BLaER1 treated with 17β-estradiol and CSF1 and Interleukin-3, amounts not matched to agents 10 nM and 100 nM (cell line): ENCODE data around the gene GZMA.
"Not testable (repeated sequence)": the region's sequence is repeated elsewhere in the genome, so short reads cannot be mapped to it uniquely, and the experiment has no call there.

Source experiments
- H3K27ac ChIP-seq, 11 experiments: shearing (Covaris generic); formaldehyde crosslinking; 2 replicates each; pipeline ENCODE4 v1.8.1; 2022
- H3K27me3 ChIP-seq, 11 experiments: shearing (Covaris generic); formaldehyde crosslinking; 2 replicates each; pipeline ENCODE4 v1.8.1; 2022
- H3K36me3 ChIP-seq, 11 experiments: shearing (Covaris generic); formaldehyde crosslinking; 2 replicates each; pipeline ENCODE4 v1.8.1; 2022
- H3K4me1 ChIP-seq, 10 experiments: shearing (Covaris generic); formaldehyde crosslinking; 2 replicates each; pipeline ENCODE4 v1.8.1; 2022
- H3K4me2 ChIP-seq, 11 experiments: shearing (Covaris generic); formaldehyde crosslinking; 2 replicates each; pipeline ENCODE4 v1.8.1; 2022
- H3K4me3 ChIP-seq, 10 experiments: shearing (Covaris generic); formaldehyde crosslinking; 2 replicates each; pipeline ENCODE4 v1.8.1; 2022
- H3K9ac ChIP-seq, 11 experiments: shearing (Covaris generic); formaldehyde crosslinking; 2 replicates each; pipeline ENCODE4 v1.8.1; 2022
- H3K9me3 ChIP-seq, 11 experiments: shearing (Covaris generic); formaldehyde crosslinking; replicated peaks in 1 of 11; 2 replicates each; pipeline ENCODE4 v1.8.1; 2022
- H4K20me1 ChIP-seq, 11 experiments: shearing (Covaris generic); formaldehyde crosslinking; 2 replicates each; pipeline ENCODE4 v1.8.1; 2022
- Cebpa-rat ChIP-seq, 11 experiments: shearing (Covaris generic); IDR thresholded peaks; 2 replicates each; pipeline ENCODE4 v1.8.1; 2022

Gene GZMA

DNA sequence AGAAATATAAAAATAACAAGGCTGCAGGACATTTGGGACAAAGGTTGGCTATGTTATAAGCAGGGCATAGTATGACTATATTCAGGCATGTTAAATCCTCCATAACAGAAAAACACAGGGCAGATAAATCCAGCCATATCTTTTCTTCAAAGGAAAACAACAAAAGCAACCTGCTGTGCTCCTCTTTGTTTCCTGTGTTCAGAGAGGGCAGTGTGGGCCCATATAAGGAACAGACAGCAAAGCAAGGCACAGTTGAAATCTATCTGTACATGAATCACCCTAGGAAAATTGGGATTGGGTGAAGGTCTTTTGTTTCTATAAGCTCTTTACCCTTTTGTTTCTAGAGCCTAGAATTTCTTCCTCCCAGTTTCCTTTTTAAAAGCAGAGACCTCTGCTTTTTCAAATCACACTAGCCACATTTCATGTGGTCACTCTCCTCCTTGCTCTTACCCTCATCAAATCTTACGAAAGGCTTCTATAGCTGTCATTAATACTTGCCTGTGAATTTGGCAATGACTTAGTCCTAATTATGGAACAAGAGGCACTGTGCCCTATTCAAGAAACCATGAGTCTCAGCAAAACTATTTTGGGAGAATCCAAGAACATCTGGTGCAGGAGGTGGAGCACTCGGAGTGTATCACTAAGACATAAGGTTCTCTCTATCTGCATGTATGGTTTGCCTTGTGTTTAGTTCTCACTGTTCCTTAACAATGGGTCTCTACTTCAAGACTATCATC is 1.8 kb downstream of the GZMA start:
- peak overlapping the region in 4 of 10 experiments; percentile 34 to 55 (median 40); a peak in 7 of 20 replicates for H3K4me3 ChIP-seq
- peaks cover 5 to 26% (median 16%) of the 10 kb centered on the region in 11 experiments; a peak in 19 of 22 replicates for H3K9me3 ChIP-seq
- H3K4me1 ChIP-seq: peaks cover 32 to 58% (median 50%) of the 10 kb centered on the region in 10 experiments
- H3K9ac ChIP-seq: peak overlapping the region in 6 of 11 experiments; percentile 25 to 74 (median 59); a peak in 9 of 22 replicates
- H3K27ac ChIP-seq: peak overlapping the region in 7 of 11 experiments; percentile 55 to 82 (median 74); a peak in 15 of 22 replicates
- no peaks in the 10 kb centered on the region for H4K20me1 ChIP-seq
- H3K4me2 ChIP-seq: peak overlapping the region; percentile 37 to 84 (median 76); a peak in 21 of 22 replicates
- H3K27me3 ChIP-seq: no peaks in the 10 kb centered on the region
- no peak for TF ChIP-seq Cebpa-rat (IDR thresholded peaks at IDR 0.05)
- H3K36me3 ChIP-seq: peaks cover 0 to 28% (median 0%) of the 10 kb centered on the region in 11 experiments; a peak in 6 of 22 replicates

DNA sequence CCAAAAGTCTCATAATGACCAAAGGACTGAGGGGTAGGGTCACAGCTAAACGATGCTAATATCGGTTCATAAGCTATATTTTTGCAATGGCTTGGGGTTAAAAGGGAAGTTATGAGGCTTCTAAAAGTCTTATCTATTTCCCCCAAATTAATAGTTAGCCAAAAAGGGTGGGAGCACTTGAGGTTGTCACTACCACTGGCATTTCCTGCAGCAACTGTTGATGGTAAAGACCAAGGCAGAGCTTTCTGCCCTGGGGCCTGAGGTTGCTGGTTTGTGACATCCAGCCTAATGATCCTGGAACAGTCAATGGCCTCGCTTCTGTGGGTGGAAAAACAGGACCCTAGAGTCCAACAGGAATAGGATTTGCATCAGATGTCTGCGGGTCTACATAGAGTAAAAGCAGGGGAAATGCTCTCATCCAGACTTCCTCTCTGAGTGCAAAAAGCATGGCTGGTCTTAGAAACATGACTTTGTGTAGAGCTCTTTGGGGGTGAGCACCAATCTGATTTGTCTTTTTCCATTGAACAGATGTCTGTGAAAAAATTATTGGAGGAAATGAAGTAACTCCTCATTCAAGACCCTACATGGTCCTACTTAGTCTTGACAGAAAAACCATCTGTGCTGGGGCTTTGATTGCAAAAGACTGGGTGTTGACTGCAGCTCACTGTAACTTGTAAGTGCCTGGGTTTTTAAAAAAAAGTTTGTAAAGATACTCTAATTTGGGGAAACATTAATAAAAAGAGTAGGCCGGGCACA is 2.7 kb downstream of the GZMA start:
- no peaks in the 10 kb centered on the region for H4K20me1 ChIP-seq
- peaks cover 0 to 34% (median 0%) of the 10 kb centered on the region in 11 experiments; a peak in 7 of 22 replicates for H3K36me3 ChIP-seq
- peak overlapping the region in 6 of 11 experiments; percentile 25 to 74 (median 59); a peak in 9 of 22 replicates for H3K9ac ChIP-seq
- no peaks in the 10 kb centered on the region for H3K27me3 ChIP-seq
- H3K4me3 ChIP-seq: peak overlapping the region in 4 of 10 experiments; percentile 9 to 55 (median 40); a peak in 4 of 20 replicates
- TF ChIP-seq Cebpa-rat (IDR thresholded peaks at IDR 0.05): peak in 3 of 11 experiments; percentile 26 to 66 (median 38); a peak in 2 of 22 replicates
- H3K9me3 ChIP-seq: peaks cover 4 to 17% (median 10%) of the 10 kb centered on the region in 11 experiments; a peak in 17 of 22 replicates
- peak overlapping the region in 8 of 11 experiments; percentile 36 to 82 (median 74); a peak in 15 of 22 replicates for H3K27ac ChIP-seq
- H3K4me2 ChIP-seq: peak overlapping the region; percentile 37 to 84 (median 76)
- H3K4me1 ChIP-seq: peaks cover 32 to 58% (median 50%) of the 10 kb centered on the region in 10 experiments

DNA sequence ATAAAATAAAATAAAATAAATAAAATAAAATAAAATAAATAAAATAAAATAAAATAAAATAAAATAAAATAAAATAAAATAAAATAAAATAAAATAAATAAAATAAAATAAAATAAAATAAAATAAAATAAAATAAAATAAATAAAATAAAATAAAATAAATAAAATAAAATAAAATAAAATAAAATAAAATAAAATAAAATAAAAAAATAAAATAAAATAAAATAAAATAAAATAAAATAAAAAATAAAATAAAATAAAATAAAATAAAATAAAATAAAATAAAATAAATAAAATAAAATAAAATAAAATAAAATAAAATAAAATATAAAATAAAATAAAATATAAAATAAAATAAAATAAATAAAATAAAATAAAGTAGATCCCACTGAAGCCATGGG is 3.5 kb downstream of the GZMA start:
- Histone ChIP-seq H3K4me2 (peak overlapping the region in 3 of 11 experiments; percentile 15 to 37 (median 34); a peak in 2 of 22 replicates), H3K27ac (peak overlapping the region in 4 of 11 experiments; percentile 23 to 63 (median 52); a peak in 5 of 22 replicates), H3K36me3 (peaks cover 0 to 40% (median 0%) of the 10 kb centered on the region in 11 experiments; a peak in 7 of 22 replicates), H3K4me1 (peaks cover 32 to 58% (median 50%) of the 10 kb centered on the region in 10 experiments)
- H4K20me1 ChIP-seq, H3K4me3 ChIP-seq, H3K27me3 ChIP-seq, H3K9ac ChIP-seq, H3K9me3 ChIP-seq: not testable (repeated sequence)

DNA sequence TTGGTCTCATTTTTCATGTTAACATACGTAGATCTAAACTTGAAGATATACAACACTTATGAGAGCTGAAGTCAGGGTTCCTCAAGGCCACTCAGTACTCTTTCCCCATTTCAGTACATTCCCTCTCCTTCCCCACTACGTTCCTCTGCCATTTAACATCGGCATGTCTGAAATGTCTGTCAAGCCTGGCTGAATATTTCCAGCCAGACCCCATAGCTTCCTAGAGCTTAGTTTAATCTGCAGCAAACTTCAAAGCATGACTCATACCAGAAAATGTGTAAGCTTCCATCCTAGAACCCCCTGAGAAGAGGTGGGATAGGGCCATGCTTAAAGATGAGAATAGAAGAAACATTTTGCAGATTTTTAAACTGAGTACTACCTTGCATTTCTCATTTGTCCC is 6.2 kb downstream of the GZMA start:
- no peak overlapping the region for H3K9ac ChIP-seq
- H3K9me3 ChIP-seq: peaks cover 0 to 8% (median 0%) of the 10 kb centered on the region in 11 experiments; a peak in 4 of 22 replicates
- no peaks in the 10 kb centered on the region for H4K20me1 ChIP-seq
- peaks cover 0 to 40% (median 0%) of the 10 kb centered on the region in 11 experiments; a peak in 7 of 22 replicates for H3K36me3 ChIP-seq
- H3K27me3 ChIP-seq: no peaks in the 10 kb centered on the region
- no peak overlapping the region for H3K4me3 ChIP-seq
- no peak overlapping the region for H3K27ac ChIP-seq
- H3K4me2 ChIP-seq: no peak overlapping the region
- no peak for TF ChIP-seq Cebpa-rat (IDR thresholded peaks at IDR 0.05)
- H3K4me1 ChIP-seq: peaks cover 19 to 32% (median 25%) of the 10 kb centered on the region in 10 experiments

DNA sequence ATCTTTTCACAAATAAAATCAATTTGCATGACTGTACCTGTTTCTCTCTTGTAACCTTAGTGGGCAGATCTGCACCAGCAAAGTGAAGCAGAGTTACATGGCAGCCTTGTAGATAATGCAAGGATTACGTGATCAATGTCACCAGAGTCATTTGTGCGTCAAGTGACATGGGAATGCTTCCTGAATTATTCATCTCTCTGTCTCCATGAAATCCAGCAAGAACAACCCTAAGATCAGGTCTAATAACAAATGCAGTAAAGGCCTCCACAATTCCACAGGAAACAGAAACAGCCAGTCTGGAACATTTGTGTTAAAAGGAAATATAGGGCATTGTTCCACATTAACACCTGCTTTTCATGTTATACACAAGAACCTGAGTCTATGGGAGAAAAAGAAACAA is 7.8 kb downstream of the GZMA start:
- no peaks in the 10 kb centered on the region for H3K27me3 ChIP-seq
- H3K9me3 ChIP-seq: peaks cover 0 to 8% (median 0%) of the 10 kb centered on the region in 11 experiments; a peak in 4 of 22 replicates
- no peak overlapping the region for H3K4me2 ChIP-seq
- no peak overlapping the region for H3K9ac ChIP-seq
- no peak for TF ChIP-seq Cebpa-rat (IDR thresholded peaks at IDR 0.05)
- peaks cover 0 to 40% (median 0%) of the 10 kb centered on the region in 11 experiments; a peak in 7 of 22 replicates for H3K36me3 ChIP-seq
- H4K20me1 ChIP-seq: no peaks in the 10 kb centered on the region
- peaks cover 4 to 16% (median 9%) of the 10 kb centered on the region in 10 experiments; a peak in 19 of 20 replicates for H3K4me1 ChIP-seq
- no peak overlapping the region for H3K4me3 ChIP-seq
- H3K27ac ChIP-seq: no peak overlapping the region

DNA sequence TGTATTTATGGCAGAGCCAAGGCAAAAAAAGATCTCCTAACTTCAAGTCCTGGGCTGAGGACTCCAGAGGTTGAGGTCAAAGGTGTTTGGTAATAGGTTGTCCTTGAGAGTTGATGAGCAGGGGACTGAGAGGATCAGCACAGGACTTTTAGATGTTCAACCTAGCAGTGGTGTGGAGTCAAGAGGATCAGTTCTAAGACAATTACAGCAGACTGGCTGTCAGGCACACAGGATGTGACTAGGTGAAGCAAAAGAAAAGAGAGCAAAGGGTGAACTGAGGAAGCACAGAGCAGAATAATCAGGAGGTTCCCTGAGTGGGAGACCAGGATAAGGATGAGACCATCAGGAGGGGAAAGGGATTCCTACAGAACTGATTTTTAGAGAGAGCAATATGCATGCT is 10.9 kb downstream of the GZMA start:
- Histone ChIP-seq H3K4me2 (no peak overlapping the region), H3K9ac (no peak overlapping the region), H3K4me3 (no peak overlapping the region), H4K20me1 (no peaks in the 10 kb centered on the region), H3K27ac (no peak overlapping the region), H3K9me3 (peaks cover 0 to 7% (median 0%) of the 10 kb centered on the region in 11 experiments; a peak in 2 of 22 replicates), H3K36me3 (peaks cover 0 to 21% (median 0%) of the 10 kb centered on the region in 11 experiments; a peak in 7 of 22 replicates), H3K4me1 (no peaks in the 10 kb centered on the region), H3K27me3 (no peaks in the 10 kb centered on the region)
- TF ChIP-seq Cebpa-rat (IDR thresholded peaks at IDR 0.05): no peak

DNA sequence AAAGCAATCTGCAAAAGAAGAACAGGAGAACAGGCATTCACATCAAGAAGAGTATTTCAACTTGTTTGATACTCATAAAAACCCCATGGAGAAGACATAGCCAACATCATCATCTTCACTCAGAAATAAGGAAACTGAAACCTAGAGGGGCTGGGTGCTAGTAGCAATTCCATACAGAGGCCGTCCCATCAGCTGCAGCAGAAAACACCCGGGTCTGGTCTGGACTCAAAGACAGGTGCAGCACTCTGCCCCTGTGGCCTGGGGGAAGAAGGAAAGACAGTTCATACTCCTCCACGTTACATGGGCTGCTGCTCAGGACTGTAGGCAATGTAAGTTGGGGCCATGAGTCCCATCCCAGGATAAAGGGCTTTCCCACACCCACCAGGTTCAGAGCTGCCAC is 11.6 kb downstream of the GZMA start:
- peaks cover 0 to 14% (median 0%) of the 10 kb centered on the region in 11 experiments; a peak in 5 of 22 replicates for H3K36me3 ChIP-seq
- peaks cover 0 to 7% (median 0%) of the 10 kb centered on the region in 11 experiments; a peak in 2 of 22 replicates for H3K9me3 ChIP-seq
- no peaks in the 10 kb centered on the region for H3K4me1 ChIP-seq
- H3K27ac ChIP-seq: no peak overlapping the region
- no peak for TF ChIP-seq Cebpa-rat (IDR thresholded peaks at IDR 0.05)
- H3K27me3 ChIP-seq: no peaks in the 10 kb centered on the region
- no peaks in the 10 kb centered on the region for H4K20me1 ChIP-seq
- H3K9ac ChIP-seq: no peak overlapping the region
- H3K4me3 ChIP-seq: no peak overlapping the region
- H3K4me2 ChIP-seq: no peak overlapping the region

DNA sequence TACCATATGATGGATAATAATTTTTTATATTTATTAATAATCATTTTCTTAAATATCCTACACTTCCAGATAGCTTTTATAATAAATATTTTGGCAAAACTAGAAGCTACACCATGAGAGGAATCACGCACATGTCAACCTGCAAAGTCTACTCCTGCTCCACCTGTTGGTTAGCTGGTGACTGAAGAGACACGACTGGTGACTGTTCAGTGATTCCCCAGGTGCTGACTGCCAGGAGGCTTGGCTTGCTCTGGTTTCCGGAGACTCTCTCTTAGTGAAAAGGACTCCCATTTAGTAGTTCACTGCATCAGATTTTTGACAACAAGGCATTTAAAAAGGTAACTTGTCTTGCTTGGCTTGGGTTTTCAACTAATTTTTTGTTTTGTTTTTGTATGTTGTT is 20.9 kb downstream of the GZMA start:
- H3K27ac ChIP-seq: no peak overlapping the region
- no peak overlapping the region for H3K4me3 ChIP-seq
- no peak overlapping the region for H3K9ac ChIP-seq

More for the DNA sequence above, 20.9 kb downstream of the GZMA start:
- H3K36me3 ChIP-seq: no peaks in the 10 kb centered on the region
- peaks cover 0 to 7% (median 0%) of the 10 kb centered on the region in 11 experiments; a peak in 2 of 22 replicates for H3K9me3 ChIP-seq
- H3K4me2 ChIP-seq: no peak overlapping the region
- no peaks in the 10 kb centered on the region for H4K20me1 ChIP-seq
- TF ChIP-seq Cebpa-rat (IDR thresholded peaks at IDR 0.05): no peak
- no peaks in the 10 kb centered on the region for H3K4me1 ChIP-seq
- H3K27me3 ChIP-seq: no peaks in the 10 kb centered on the region
